ENCODE results near the gene SBF2.

DNA sequence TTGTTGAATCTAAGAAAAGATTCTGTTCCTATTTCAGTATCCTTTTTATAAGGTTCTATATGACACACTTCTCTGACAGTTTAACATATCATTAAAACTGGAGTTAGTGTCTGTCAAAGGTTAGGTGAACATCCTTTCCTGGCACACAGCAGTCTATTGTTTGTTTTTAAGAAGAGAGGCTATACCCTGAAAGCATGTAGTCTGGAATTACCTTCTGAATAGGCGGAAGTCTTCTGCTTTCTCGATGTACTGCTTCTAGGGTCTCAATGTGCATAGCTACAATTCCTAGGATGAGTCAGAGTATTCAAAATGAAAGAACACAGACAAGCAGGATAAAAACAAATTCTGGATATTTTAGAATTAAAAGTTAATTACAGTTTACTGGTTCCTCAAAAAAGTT, 441.6 kb downstream of the SBF2 start:
- TF ChIP-seq ZNF724P (CRISPR knock-in tag; IDR thresholded peaks at IDR 0.05; ENCODE audit: borderline replicate concordance): no peak
- TF ChIP-seq TBL1XR1 (IDR thresholded peaks at IDR 0.05; ENCODE audit: borderline replicate concordance, low read length, partially characterized antibody): no peak
- no peak for TF ChIP-seq CTCF (CRISPR knock-in tag; IDR thresholded peaks at IDR 0.05)
- TF ChIP-seq ELF1 (CRISPR knock-in tag; IDR thresholded peaks at IDR 0.05): no peak
- no peak for TF ChIP-seq POLR2A (IDR thresholded peaks at IDR 0.05; ENCODE audit: insufficient read depth in 1 of 2, low read depth in 2 of 2, low read length in 2 of 2)
